ENCODE results near the gene MRPL53. TPM values are rescaled to one million over a fixed set of nuclear protein-coding genes. Genes with fewer than 3 reads are reported as not detected.

Gene MRPL53
- total RNA-seq, 1 experiment from 2014 or later: 65.4 TPM

DNA sequence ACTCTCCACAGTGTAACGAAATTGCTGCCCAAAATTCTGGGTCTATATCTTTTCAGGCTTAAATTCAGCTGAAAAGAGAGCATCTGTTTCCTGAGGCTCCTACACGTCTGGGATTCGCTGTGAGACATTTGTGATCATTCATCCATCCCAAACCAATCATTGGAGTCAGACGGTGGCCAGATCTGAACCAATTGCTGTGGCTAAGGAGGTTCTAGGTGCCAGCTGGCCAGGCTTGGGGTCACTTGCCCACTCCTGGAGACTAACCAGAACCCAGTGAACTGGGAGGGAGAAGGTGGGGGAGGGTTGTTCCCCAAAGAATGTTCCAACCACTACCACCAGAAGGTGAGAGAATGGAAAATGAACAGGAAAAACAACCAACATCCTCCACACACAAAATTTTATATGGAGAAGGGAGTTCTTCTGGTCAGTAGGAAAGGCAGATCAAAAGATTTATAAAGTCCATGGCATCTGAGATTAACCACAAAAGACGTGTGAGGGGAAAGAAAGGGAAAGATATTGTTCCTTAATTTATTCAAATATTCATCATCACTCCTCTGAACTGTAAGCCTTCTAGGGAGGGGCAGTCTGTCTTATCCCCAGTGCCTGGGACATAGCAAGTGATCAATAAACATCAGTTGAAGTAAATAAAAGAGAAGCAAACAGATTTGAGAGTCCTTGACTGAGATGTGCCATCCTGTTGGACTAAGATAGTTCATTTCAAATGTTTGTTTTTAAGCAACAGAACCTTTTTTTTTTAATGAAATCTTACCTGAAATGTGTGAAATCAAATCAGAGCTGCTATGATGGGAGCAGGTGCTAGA lies 27.8 kb downstream of the MRPL53 start:
- H3K36me3 ChIP-seq (ENCODE audit: control insufficient read depth in 1 of 2, insufficient read depth in 2 of 2, low read length in 2 of 2): no peaks in the 10 kb centered on the region
- H2AFZ ChIP-seq (ENCODE audit: low read depth, low read length, poor library complexity, severe bottlenecking): peak overlapping the region; percentile 13
- peaks cover 10% of the 10 kb centered on the region for H3K79me2 ChIP-seq (ENCODE audit: insufficient read depth, low read length)
- RAD21 ChIA-PET (ENCODE audit: low non-redundant PET in 1 of 2, low total read pairs in 2 of 2, uncharacterized antibody in 2 of 2, unreplicated experiment in 2 of 2): no interaction called here
- H4K20me1 ChIP-seq (ENCODE audit: insufficient read depth): no peaks in the 10 kb centered on the region; the same call in 1 of the 2 replicates
- no peaks in the 10 kb centered on the region for H3K27me3 ChIP-seq (ENCODE audit: insufficient read depth, low read length)
- BruUV-seq (replicated peaks): no TSS peak
- peak overlapping the region; percentile 61 for H3K4me2 ChIP-seq (ENCODE audit: low read length)
- no peaks in the 10 kb centered on the region for H3K9me3 ChIP-seq (ENCODE audit: control insufficient read depth in 1 of 2, insufficient read depth in 1 of 2, low read depth in 1 of 2, low read length in 2 of 2)
- CTCF ChIA-PET: no interaction called here
- intact Hi-C loops (cut with micrococcal nuclease): no loop called here
- ATAC-seq (no peak), DNase-seq (ENCODE audit: low read depth, low spot score) (no peak)
- no peak overlapping the region for H3K4me3 ChIP-seq (replicated peaks in 1 of 2; ENCODE audit: low read depth in 1 of 2, low read length in 2 of 2)
- H3K9me2 ChIP-seq (ENCODE audit: insufficient read depth): no peaks in the 10 kb centered on the region
- H3K4me1 ChIP-seq (ENCODE audit: control insufficient read depth in 1 of 2, insufficient read depth in 2 of 2, low read length in 2 of 2): peaks cover 25 to 38% of the 10 kb centered on the region in 2 experiments
- TF ChIP-seq EZH2phosphoT487 (IDR thresholded peaks at IDR 0.05; ENCODE audit: borderline replicate concordance): no peak
- no peak for TF ChIP-seq SIN3A (IDR thresholded peaks at IDR 0.05; ENCODE audit: low read depth)
- TF ChIP-seq, protein P1, sequence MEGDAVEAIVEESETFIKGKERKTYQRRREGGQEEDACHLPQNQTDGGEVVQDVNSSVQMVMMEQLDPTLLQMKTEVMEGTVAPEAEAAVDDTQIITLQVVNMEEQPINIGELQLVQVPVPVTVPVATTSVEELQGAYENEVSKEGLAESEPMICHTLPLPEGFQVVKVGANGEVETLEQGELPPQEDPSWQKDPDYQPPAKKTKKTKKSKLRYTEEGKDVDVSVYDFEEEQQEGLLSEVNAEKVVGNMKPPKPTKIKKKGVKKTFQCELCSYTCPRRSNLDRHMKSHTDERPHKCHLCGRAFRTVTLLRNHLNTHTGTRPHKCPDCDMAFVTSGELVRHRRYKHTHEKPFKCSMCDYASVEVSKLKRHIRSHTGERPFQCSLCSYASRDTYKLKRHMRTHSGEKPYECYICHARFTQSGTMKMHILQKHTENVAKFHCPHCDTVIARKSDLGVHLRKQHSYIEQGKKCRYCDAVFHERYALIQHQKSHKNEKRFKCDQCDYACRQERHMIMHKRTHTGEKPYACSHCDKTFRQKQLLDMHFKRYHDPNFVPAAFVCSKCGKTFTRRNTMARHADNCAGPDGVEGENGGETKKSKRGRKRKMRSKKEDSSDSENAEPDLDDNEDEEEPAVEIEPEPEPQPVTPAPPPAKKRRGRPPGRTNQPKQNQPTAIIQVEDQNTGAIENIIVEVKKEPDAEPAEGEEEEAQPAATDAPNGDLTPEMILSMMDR (IDR thresholded peaks at IDR 0.05 in 2 of 3, conservative IDR thresholded peaks at IDR 0.05 in 1 of 3; ENCODE audit: borderline replicate concordance in 1 of 3, insufficient read depth in 1 of 3, low read depth in 2 of 3, low read length in 2 of 3): no peak
- no peak for TF ChIP-seq SRF (IDR thresholded peaks at IDR 0.05; ENCODE audit: low read depth)
- TF ChIP-seq RAD21 (IDR thresholded peaks at IDR 0.05; ENCODE audit: low read depth): no peak
- TF ChIP-seq JUND (IDR thresholded peaks at IDR 0.05): no peak
- TF ChIP-seq, protein P2, sequence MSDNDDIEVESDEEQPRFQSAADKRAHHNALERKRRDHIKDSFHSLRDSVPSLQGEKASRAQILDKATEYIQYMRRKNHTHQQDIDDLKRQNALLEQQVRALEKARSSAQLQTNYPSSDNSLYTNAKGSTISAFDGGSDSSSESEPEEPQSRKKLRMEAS (IDR thresholded peaks at IDR 0.05): no peak
- TF ChIP-seq YY1 (IDR thresholded peaks at IDR 0.05; ENCODE audit: extremely low read depth, insufficient replicate concordance, low read depth, low read length): no peak
- no peak for TF ChIP-seq EGR1 (IDR thresholded peaks at IDR 0.05; ENCODE audit: low read depth)
- no peak for TF ChIP-seq ZNF274 (IDR thresholded peaks at IDR 0.05; ENCODE audit: low read depth, low read length)
- TF ChIP-seq EZH2 (IDR thresholded peaks at IDR 0.05): no peak
- no peak for TF ChIP-seq SP1 (IDR thresholded peaks at IDR 0.05; ENCODE audit: low read depth)
- TF ChIP-seq, protein P3, sequence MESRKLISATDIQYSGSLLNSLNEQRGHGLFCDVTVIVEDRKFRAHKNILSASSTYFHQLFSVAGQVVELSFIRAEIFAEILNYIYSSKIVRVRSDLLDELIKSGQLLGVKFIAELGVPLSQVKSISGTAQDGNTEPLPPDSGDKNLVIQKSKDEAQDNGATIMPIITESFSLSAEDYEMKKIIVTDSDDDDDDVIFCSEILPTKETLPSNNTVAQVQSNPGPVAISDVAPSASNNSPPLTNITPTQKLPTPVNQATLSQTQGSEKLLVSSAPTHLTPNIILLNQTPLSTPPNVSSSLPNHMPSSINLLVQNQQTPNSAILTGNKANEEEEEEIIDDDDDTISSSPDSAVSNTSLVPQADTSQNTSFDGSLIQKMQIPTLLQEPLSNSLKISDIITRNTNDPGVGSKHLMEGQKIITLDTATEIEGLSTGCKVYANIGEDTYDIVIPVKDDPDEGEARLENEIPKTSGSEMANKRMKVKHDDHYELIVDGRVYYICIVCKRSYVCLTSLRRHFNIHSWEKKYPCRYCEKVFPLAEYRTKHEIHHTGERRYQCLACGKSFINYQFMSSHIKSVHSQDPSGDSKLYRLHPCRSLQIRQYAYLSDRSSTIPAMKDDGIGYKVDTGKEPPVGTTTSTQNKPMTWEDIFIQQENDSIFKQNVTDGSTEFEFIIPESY (IDR thresholded peaks at IDR 0.05; ENCODE audit: extremely low read depth, insufficient replicate concordance, low read length): no peak
- TF ChIP-seq ELF1 (IDR thresholded peaks at IDR 0.05; ENCODE audit: borderline replicate concordance, low read depth): no peak
- no peak for TF ChIP-seq POLR2AphosphoS5 (IDR thresholded peaks at IDR 0.05; ENCODE audit: low read depth, low read length)
- no peak for TF ChIP-seq ZFX (IDR thresholded peaks at IDR 0.05)
- no peak for TF ChIP-seq TCF7L2 (IDR thresholded peaks at IDR 0.05; ENCODE audit: borderline replicate concordance, extremely low read depth, insufficient read depth, insufficient read length)
- TF ChIP-seq, protein P4, sequence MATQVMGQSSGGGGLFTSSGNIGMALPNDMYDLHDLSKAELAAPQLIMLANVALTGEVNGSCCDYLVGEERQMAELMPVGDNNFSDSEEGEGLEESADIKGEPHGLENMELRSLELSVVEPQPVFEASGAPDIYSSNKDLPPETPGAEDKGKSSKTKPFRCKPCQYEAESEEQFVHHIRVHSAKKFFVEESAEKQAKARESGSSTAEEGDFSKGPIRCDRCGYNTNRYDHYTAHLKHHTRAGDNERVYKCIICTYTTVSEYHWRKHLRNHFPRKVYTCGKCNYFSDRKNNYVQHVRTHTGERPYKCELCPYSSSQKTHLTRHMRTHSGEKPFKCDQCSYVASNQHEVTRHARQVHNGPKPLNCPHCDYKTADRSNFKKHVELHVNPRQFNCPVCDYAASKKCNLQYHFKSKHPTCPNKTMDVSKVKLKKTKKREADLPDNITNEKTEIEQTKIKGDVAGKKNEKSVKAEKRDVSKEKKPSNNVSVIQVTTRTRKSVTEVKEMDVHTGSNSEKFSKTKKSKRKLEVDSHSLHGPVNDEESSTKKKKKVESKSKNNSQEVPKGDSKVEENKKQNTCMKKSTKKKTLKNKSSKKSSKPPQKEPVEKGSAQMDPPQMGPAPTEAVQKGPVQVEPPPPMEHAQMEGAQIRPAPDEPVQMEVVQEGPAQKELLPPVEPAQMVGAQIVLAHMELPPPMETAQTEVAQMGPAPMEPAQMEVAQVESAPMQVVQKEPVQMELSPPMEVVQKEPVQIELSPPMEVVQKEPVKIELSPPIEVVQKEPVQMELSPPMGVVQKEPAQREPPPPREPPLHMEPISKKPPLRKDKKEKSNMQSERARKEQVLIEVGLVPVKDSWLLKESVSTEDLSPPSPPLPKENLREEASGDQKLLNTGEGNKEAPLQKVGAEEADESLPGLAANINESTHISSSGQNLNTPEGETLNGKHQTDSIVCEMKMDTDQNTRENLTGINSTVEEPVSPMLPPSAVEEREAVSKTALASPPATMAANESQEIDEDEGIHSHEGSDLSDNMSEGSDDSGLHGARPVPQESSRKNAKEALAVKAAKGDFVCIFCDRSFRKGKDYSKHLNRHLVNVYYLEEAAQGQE (IDR thresholded peaks at IDR 0.05; ENCODE audit: low read depth): no peak
- TF ChIP-seq POLR2A (IDR thresholded peaks at IDR 0.05; ENCODE audit: borderline replicate concordance, extremely low read depth, insufficient read depth, insufficient read length): no peak
- no peak for TF ChIP-seq FOSL1 (IDR thresholded peaks at IDR 0.05; ENCODE audit: low read depth)
- POLR2A ChIA-PET: interaction anchor here (0.6 to 3.0 kb wide), 2 partner anchors 10 to 13 kb away, joined by 3 to 13 read pairs; partner anchors contain the start of genes INO80B and WBP1
- H3K27ac ChIP-seq (ENCODE audit: low read depth, low read length): no peak overlapping the region
- H3K9ac ChIP-seq (ENCODE audit: low read length): no peak overlapping the region; the same call in 1 of the 2 replicates
